Measurements from ENCODE around the gene ELMOD1.

DNA sequence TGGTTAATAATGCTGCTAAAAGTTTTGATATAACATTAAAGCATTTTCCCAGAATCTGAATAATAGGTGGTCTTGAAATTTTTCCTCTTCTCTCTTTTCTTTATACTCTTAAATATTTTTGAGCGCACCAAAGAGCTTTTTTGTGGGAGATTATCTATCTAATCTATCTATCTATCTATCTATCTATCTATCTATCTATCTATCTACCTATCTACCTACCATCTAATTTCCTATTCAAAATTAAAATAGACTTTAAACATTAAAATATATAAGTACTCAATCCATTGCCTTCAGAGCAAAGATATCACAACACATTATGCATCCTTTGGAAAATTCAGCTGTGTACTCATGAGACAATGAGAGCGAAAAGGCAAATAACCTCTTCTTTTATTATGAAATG lies 55.8 kb downstream of the ELMOD1 start:
- TF ChIP-seq, protein P1, sequence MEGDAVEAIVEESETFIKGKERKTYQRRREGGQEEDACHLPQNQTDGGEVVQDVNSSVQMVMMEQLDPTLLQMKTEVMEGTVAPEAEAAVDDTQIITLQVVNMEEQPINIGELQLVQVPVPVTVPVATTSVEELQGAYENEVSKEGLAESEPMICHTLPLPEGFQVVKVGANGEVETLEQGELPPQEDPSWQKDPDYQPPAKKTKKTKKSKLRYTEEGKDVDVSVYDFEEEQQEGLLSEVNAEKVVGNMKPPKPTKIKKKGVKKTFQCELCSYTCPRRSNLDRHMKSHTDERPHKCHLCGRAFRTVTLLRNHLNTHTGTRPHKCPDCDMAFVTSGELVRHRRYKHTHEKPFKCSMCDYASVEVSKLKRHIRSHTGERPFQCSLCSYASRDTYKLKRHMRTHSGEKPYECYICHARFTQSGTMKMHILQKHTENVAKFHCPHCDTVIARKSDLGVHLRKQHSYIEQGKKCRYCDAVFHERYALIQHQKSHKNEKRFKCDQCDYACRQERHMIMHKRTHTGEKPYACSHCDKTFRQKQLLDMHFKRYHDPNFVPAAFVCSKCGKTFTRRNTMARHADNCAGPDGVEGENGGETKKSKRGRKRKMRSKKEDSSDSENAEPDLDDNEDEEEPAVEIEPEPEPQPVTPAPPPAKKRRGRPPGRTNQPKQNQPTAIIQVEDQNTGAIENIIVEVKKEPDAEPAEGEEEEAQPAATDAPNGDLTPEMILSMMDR (conservative IDR thresholded peaks at IDR 0.05; ENCODE audit: low read depth in 2 of 2): no peak
- TF ChIP-seq POLR2AphosphoS5 (IDR thresholded peaks at IDR 0.05; ENCODE audit: low read depth) (no peak), REST (IDR thresholded peaks at IDR 0.05; ENCODE audit: unreplicated experiment) (no peak), EZH2 (IDR thresholded peaks at IDR 0.05; ENCODE audit: low read depth, unreplicated experiment) (no peak), STAT1 (IDR thresholded peaks at IDR 0.05; ENCODE audit: unreplicated experiment) (no peak), CREB1 (CRISPR knock-in tag; IDR thresholded peaks at IDR 0.05; ENCODE audit: low read depth) (no peak), ZNF331 (CRISPR knock-in tag; IDR thresholded peaks at IDR 0.05; ENCODE audit: low read depth) (no peak), NANOG (IDR thresholded peaks at IDR 0.05; ENCODE audit: borderline replicate concordance) (no peak), JUNB (IDR thresholded peaks at IDR 0.05; ENCODE audit: unreplicated experiment) (no peak), EZH2phosphoT487 (IDR thresholded peaks at IDR 0.05; ENCODE audit: unreplicated experiment) (no peak), ZNF114 (CRISPR knock-in tag; IDR thresholded peaks at IDR 0.05) (no peak)
- TF ChIP-seq, protein P2, sequence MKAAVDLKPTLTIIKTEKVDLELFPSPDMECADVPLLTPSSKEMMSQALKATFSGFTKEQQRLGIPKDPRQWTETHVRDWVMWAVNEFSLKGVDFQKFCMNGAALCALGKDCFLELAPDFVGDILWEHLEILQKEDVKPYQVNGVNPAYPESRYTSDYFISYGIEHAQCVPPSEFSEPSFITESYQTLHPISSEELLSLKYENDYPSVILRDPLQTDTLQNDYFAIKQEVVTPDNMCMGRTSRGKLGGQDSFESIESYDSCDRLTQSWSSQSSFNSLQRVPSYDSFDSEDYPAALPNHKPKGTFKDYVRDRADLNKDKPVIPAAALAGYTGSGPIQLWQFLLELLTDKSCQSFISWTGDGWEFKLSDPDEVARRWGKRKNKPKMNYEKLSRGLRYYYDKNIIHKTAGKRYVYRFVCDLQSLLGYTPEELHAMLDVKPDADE (IDR thresholded peaks at IDR 0.05): no peak

Data from GM23338 (cell line).